Loucy (cell line): Measurements from ENCODE around the gene SULT2B1.

ENCODE experiments used
- H2AFZ ChIP-seq: fragments of 200-600 bp; sonication (generic); 2 replicates; pipeline ENCODE4 v1.6.0; 2016; ENCODE audit warnings: antibody characterized with exemption, mild to moderate bottlenecking, low read length, moderate library complexity
- H3F3A ChIP-seq: fragments of 200-600 bp; 2 replicates; pipeline ENCODE4 v1.6.0; 2016; ENCODE audit warnings: antibody characterized with exemption, low read depth, mild to moderate bottlenecking
- H3K27me3 ChIP-seq: fragments of 200-600 bp; sonication (generic); 2 replicates; pipeline ENCODE4 v1.6.1; 2014; ENCODE audit warnings: low read length, mild to moderate bottlenecking; ENCODE audit not compliant: insufficient read depth, poor library complexity, severe bottlenecking
- H3K36me3 ChIP-seq: fragments of 200-600 bp; sonication (generic); 2 replicates; pipeline ENCODE4 v1.6.1; 2016; ENCODE audit warnings: low read length; ENCODE audit not compliant: insufficient read depth
- H3K4me1 ChIP-seq: fragments of 200-600 bp; sonication (generic); 2 replicates; pipeline ENCODE4 v1.5.1; 2014; ENCODE audit warnings: low read length, mild to moderate bottlenecking; ENCODE audit not compliant: insufficient read depth, poor library complexity, severe bottlenecking
- H3K4me2 ChIP-seq: fragments of 200-600 bp; sonication (generic); 2 replicates; pipeline ENCODE4 v1.6.0; 2014; ENCODE audit warnings: antibody characterized with exemption, low read length, low read depth, mild to moderate bottlenecking; ENCODE audit not compliant: poor library complexity, severe bottlenecking
- H3K4me3 ChIP-seq: fragments of 200-600 bp; sonication (generic); 2 replicates; pipeline ENCODE4 v1.5.1; 2014; ENCODE audit warnings: low read length, mild to moderate bottlenecking, mixed read lengths; ENCODE audit not compliant: poor library complexity, severe bottlenecking
- H3K79me2 ChIP-seq: fragments of 200-600 bp; sonication (generic); 2 replicates; pipeline ENCODE4 v1.6.1; 2014; ENCODE audit warnings: low read length; ENCODE audit not compliant: insufficient read depth
- H3K9ac ChIP-seq: fragments of 200-600 bp; sonication (generic); 2 replicates; pipeline ENCODE4 v1.6.0; 2014; ENCODE audit warnings: mild to moderate bottlenecking, low read depth, low read length, moderate library complexity; ENCODE audit not compliant: poor library complexity, severe bottlenecking
- H3K9me2 ChIP-seq: fragments of 200-600 bp; sonication (generic); replicated peaks from 2 replicates; pipeline ENCODE4 v1.6.1; 2016; ENCODE audit warnings: low read depth, low read length, mixed read lengths
- H3K9me3 ChIP-seq: fragments of 200-600 bp; sonication (generic); 2 replicates; pipeline ENCODE4 v1.6.1; 2014; ENCODE audit warnings: mild to moderate bottlenecking, antibody characterized with exemption, low read length, low read depth; ENCODE audit not compliant: insufficient read depth
- H4K20me1 ChIP-seq: fragments of 200-600 bp; sonication (generic); 2 replicates; pipeline ENCODE4 v1.6.0; 2014; ENCODE audit warnings: antibody characterized with exemption, low read length, mild to moderate bottlenecking; ENCODE audit not compliant: insufficient read depth, poor library complexity, severe bottlenecking
- EZH2phosphoT487 ChIP-seq: fragments of 200-600 bp; IDR thresholded peaks from 2 replicates; pipeline ENCODE4 v1.6.1; 2018; ENCODE audit warnings: antibody characterized with exemption, mild to moderate bottlenecking, moderate library complexity, borderline replicate concordance
- TF ChIP-seq, protein P1 (sequence below): fragments of 200-600 bp; sonication (generic); conservative IDR thresholded peaks from 2 replicates; pipeline ENCODE4 v1.5.1; 2014; ENCODE audit warnings: mild to moderate bottlenecking, antibody characterized with exemption, low read length

The SULT2B1 gene

GRCh38 chr19:48530066-48530720 is 21.8 kb upstream of the SULT2B1 start:
- no peak overlapping the region for H3K9ac ChIP-seq
- H3K79me2 ChIP-seq, result no peaks in the 10 kb centered on the region
- H3F3A ChIP-seq, result no peaks in the 10 kb centered on the region
- no peak overlapping the region for H3K4me3 ChIP-seq
- no peaks in the 10 kb centered on the region for H4K20me1 ChIP-seq
- no peak overlapping the region for H3K4me2 ChIP-seq
- H3K9me2 ChIP-seq, result no peaks in the 10 kb centered on the region
- H3K9me3 ChIP-seq, result no peaks in the 10 kb centered on the region
- no peak for TF ChIP-seq EZH2phosphoT487
- TF ChIP-seq, protein P1, sequence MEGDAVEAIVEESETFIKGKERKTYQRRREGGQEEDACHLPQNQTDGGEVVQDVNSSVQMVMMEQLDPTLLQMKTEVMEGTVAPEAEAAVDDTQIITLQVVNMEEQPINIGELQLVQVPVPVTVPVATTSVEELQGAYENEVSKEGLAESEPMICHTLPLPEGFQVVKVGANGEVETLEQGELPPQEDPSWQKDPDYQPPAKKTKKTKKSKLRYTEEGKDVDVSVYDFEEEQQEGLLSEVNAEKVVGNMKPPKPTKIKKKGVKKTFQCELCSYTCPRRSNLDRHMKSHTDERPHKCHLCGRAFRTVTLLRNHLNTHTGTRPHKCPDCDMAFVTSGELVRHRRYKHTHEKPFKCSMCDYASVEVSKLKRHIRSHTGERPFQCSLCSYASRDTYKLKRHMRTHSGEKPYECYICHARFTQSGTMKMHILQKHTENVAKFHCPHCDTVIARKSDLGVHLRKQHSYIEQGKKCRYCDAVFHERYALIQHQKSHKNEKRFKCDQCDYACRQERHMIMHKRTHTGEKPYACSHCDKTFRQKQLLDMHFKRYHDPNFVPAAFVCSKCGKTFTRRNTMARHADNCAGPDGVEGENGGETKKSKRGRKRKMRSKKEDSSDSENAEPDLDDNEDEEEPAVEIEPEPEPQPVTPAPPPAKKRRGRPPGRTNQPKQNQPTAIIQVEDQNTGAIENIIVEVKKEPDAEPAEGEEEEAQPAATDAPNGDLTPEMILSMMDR, result no peak
- H3K36me3 ChIP-seq, result no peaks in the 10 kb centered on the region
- no peaks in the 10 kb centered on the region for H3K4me1 ChIP-seq
- H3K27me3 ChIP-seq, result no peaks in the 10 kb centered on the region
- no peak overlapping the region for H2AFZ ChIP-seq

GRCh38 chr19:48530770-48531169 is 21.2 kb upstream of the SULT2B1 start:
- no peak overlapping the region for H2AFZ ChIP-seq
- H3K27me3 ChIP-seq, result no peaks in the 10 kb centered on the region
- H3K9me3 ChIP-seq, result no peaks in the 10 kb centered on the region
- H3K36me3 ChIP-seq, result no peaks in the 10 kb centered on the region
- no peaks in the 10 kb centered on the region for H3K9me2 ChIP-seq
- no peak overlapping the region for H3K9ac ChIP-seq
- H3F3A ChIP-seq, result no peaks in the 10 kb centered on the region
- TF ChIP-seq, protein P1, result no peak
- TF ChIP-seq EZH2phosphoT487, result no peak
- H3K4me1 ChIP-seq, result no peaks in the 10 kb centered on the region
- H3K79me2 ChIP-seq, result no peaks in the 10 kb centered on the region
- no peaks in the 10 kb centered on the region for H4K20me1 ChIP-seq
- H3K4me2 ChIP-seq, result no peak overlapping the region
- no peak overlapping the region for H3K4me3 ChIP-seq

DNA sequence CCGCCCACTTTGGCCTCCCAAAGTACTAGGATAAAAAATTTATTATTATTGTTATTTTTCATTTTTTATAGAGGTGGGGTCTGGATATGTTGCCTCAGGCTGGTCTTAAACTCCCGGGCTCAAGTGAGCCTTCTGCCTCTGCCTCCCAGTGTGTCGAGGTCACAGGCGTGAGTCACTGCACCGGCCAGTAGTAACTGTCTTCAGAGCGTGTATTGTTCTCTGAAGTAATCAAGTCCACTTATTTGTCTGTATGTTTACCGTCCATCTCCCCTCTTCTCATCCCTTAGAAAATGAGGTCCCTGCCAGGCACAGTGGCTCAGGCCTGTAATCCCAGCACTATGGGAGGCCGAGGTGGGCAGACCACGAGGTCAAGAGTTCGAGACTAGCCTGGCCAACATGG is 18.2 kb upstream of the SULT2B1 start:
- TF ChIP-seq, protein P1, result no peak
- no peak for TF ChIP-seq EZH2phosphoT487
- Histone ChIP-seq H3F3A (no peaks in the 10 kb centered on the region), H3K4me2 (no peak overlapping the region), H3K27me3 (no peaks in the 10 kb centered on the region), H3K79me2 (no peaks in the 10 kb centered on the region), H3K4me3 (no peak overlapping the region), H3K4me1 (no peaks in the 10 kb centered on the region), H4K20me1 (no peaks in the 10 kb centered on the region), H3K9me3 (no peaks in the 10 kb centered on the region), H3K9ac (no peak overlapping the region), H3K9me2 (no peaks in the 10 kb centered on the region), H3K36me3 (no peaks in the 10 kb centered on the region), H2AFZ (no peak overlapping the region)
